GM19397 (cell line): ENCODE measurements around the gene RAP1GAP2.
"Not testable (repeated sequence)": the region's sequence is repeated elsewhere in the genome, so short reads cannot be mapped to it uniquely, and the experiment has no call there.

ENCODE experiments used
- ATAC-seq: cut with Tn5 transposase; IDR thresholded peaks from one replicate; pipeline ENCODE4 v1.9.1; 2021; ENCODE audit warnings: mild to moderate bottlenecking, moderate library complexity; ENCODE audit not compliant: unreplicated experiment

Gene RAP1GAP2

GRCh38 chr17:2785376-2785775 lies 10.9 kb upstream of the RAP1GAP2 start:
- ATAC-seq = not testable (repeated sequence)

GRCh38 chr17:2786176-2786881 lies 9.9 kb upstream of the RAP1GAP2 start:
- ATAC-seq = peak; percentile 60

- no peak for ATAC-seq
Observed at GRCh38 chr17:2789700-2790099, 6.5 kb upstream of the RAP1GAP2 start.

- ATAC-seq = no peak
Observed at GRCh38 chr17:2792366-2793169, 3.7 kb upstream of the RAP1GAP2 start.

- ATAC-seq = no peak
Observed at GRCh38 chr17:2794111-2794803, 2.0 kb upstream of the RAP1GAP2 start.

- ATAC-seq = no peak
Observed at GRCh38 chr17:2795441-2796163, 636 bp upstream of the RAP1GAP2 start.

- no peak for ATAC-seq
Observed at GRCh38 chr17:2797226-2797625, 988 bp downstream of the RAP1GAP2 start.

- no peak for ATAC-seq
Observed at GRCh38 chr17:2797637-2798036, 1.4 kb downstream of the RAP1GAP2 start.

GRCh38 chr17:2798188-2798587 lies 1.9 kb downstream of the RAP1GAP2 start:
- no peak for ATAC-seq

- ATAC-seq = no peak
Observed at GRCh38 chr17:2798678-2799077, 2.4 kb downstream of the RAP1GAP2 start.

- ATAC-seq = no peak
Observed at GRCh38 chr17:2799653-2800052, 3.4 kb downstream of the RAP1GAP2 start.

GRCh38 chr17:2800367-2800766 lies 4.1 kb downstream of the RAP1GAP2 start:
- ATAC-seq = no peak

GRCh38 chr17:2801841-2802240 lies 5.6 kb downstream of the RAP1GAP2 start:
- no peak for ATAC-seq

GRCh38 chr17:2802574-2802973 lies 6.3 kb downstream of the RAP1GAP2 start:
- no peak for ATAC-seq

- no peak for ATAC-seq
Observed at GRCh38 chr17:2803386-2803785, 7.1 kb downstream of the RAP1GAP2 start.

- no peak for ATAC-seq
Observed at GRCh38 chr17:2803971-2804370, 7.7 kb downstream of the RAP1GAP2 start.

GRCh38 chr17:2804912-2805311 lies 8.7 kb downstream of the RAP1GAP2 start:
- no peak for ATAC-seq

GRCh38 chr17:2805961-2806360 lies 9.7 kb downstream of the RAP1GAP2 start:
- no peak for ATAC-seq

- ATAC-seq = no peak
Observed at GRCh38 chr17:2808367-2809335, 12.4 kb downstream of the RAP1GAP2 start.

- ATAC-seq = no peak
Observed at GRCh38 chr17:2809337-2809736, 13.1 kb downstream of the RAP1GAP2 start.
